Kidney (tissue), 14 donors: ENCODE data around the gene SLC25A27. TPM values are rescaled to one million over a fixed set of nuclear protein-coding genes. Genes with fewer than 3 reads are reported as not detected.

Experiments used
- DNase-seq, 5 donors: peaks; one replicate each; pipeline ENCODE4 v3.0.0-alpha.2; 2013 to 2020
- FAIRE-seq: peaks from 2 replicates; lab custom pipeline; 2012; peaks lifted over from hg19 to GRCh38; lab: Jason Lieb, UNC
- H3K27ac ChIP-seq, 2 donors: one replicate each; pipeline ENCODE4 v1.7.0; 2013; ENCODE audit warnings: low read depth in 2 of 2, low read length in 2 of 2, inconsistent platforms in 1 of 2
- H3K27me3 ChIP-seq: one replicate; pipeline ENCODE4 v1.7.1; 2013; ENCODE audit warnings: low read length, inconsistent platforms; ENCODE audit not compliant: control insufficient read depth, insufficient read depth
- H3K36me3 ChIP-seq, 3 donors: one replicate each; pipeline versions ENCODE4 v1.7.0 to v1.7.1; 2013; ENCODE audit warnings: low read length in 3 of 3, control low read depth in 1 of 3, inconsistent platforms in 1 of 3; ENCODE audit not compliant: insufficient read depth in 3 of 3, control insufficient read depth in 2 of 3
- H3K4me1 ChIP-seq, 3 donors: one replicate each; pipeline versions ENCODE4 v1.7.0 to v1.7.1; 2013; ENCODE audit warnings: low read length in 3 of 3, inconsistent platforms in 1 of 3, low read depth in 1 of 3; ENCODE audit not compliant: control insufficient read depth in 2 of 3, insufficient read depth in 2 of 3
- H3K4me3 ChIP-seq, 3 donors: one replicate each; pipeline versions ENCODE4 v1.7.0 to v1.8.1; 2013; ENCODE audit warnings: low read length in 3 of 3, control low read depth in 1 of 3, inconsistent platforms in 1 of 3
- H3K9ac ChIP-seq, 3 donors: one replicate each; pipeline versions ENCODE4 v1.7.0 to v1.7.1; 2013; ENCODE audit warnings: low read length in 3 of 3, control low read depth in 1 of 3, inconsistent platforms in 1 of 3
- H3K9me3 ChIP-seq, 3 donors: one replicate each; pipeline versions ENCODE4 v1.7.0 to v1.7.1; 2013; ENCODE audit warnings: low read length in 3 of 3, control low read depth in 1 of 3, inconsistent platforms in 1 of 3; ENCODE audit not compliant: control insufficient read depth in 2 of 3, insufficient read depth in 1 of 3
- CTCF ChIP-seq: IDR thresholded peaks from 3 replicates; pipeline ENCODE4 v1.5.1; 2012; ENCODE audit warnings: mild to moderate bottlenecking, moderate library complexity, borderline replicate concordance; ENCODE audit not compliant: insufficient read depth; ENCODE audit errors: extremely low read depth
- intact Hi-C: fragments of 100-400 bp; cut with DNase I; formaldehyde crosslinking; loops from one replicate; pipeline ENCODE4 v1.11.1; 2022
- polyA plus RNA-seq: library from polyadenylated mRNA; stranded (reverse); fragments of 350-450 nt; fragmentation: Illumina TruSeq; extraction: RNeasy Lipid Tissue Mini Kit (QIAGEN cat#74804); gene quantifications from one replicate; pipeline ENCODE4 v1.2.3, GENCODE V29; 2014; ENCODE audit warnings: low read depth, low replicate concordance; ENCODE audit not compliant: insufficient read depth
- total RNA-seq: library from RNA; stranded (reverse); fragmentation: NEBNext Ultra II Directional; extraction: Animal tissue kit (Norgen Biotek cat#: 25700); gene quantifications from one replicate; pipeline ENCODE4 v1.2.1, GENCODE V29; 2021
- donor health status: control.
- donor health status: control.
- donor health status: control.
- donor health status: control.
- donor health status: control.
- donor health status: DM: yes; HTN: yes; CAD: no.
- donor health status: Normal renal cell carcinoma (clear cell type).

The SLC25A27 gene
- total and polyA plus RNA-seq, 2 donors from 2014 or later = 19.1 to 22.6 TPM

GRCh38 chr6:46628976-46629375, 23.8 kb upstream of the SLC25A27 start:
- FAIRE-seq = no peak
- no peaks in the 10 kb centered on the region for H3K4me1 ChIP-seq
- no peak for DNase-seq
- H3K27me3 ChIP-seq = no peaks in the 10 kb centered on the region
- TF ChIP-seq CTCF = no peak
- H3K27ac ChIP-seq = no peak overlapping the region
- H3K9me3 ChIP-seq = no peaks in the 10 kb centered on the region
- H3K4me3 ChIP-seq = no peak overlapping the region
- no peak overlapping the region for H3K9ac ChIP-seq
- H3K36me3 ChIP-seq = no peaks in the 10 kb centered on the region
- intact Hi-C loops = no loop called here

GRCh38 chr6:46629691-46630090, 23.1 kb upstream of the SLC25A27 start:
- DNase-seq = no peak
- H3K27me3 ChIP-seq = no peaks in the 10 kb centered on the region
- H3K9ac ChIP-seq = no peak overlapping the region
- intact Hi-C loops = no loop called here
- FAIRE-seq = no peak
- no peak overlapping the region for H3K4me3 ChIP-seq
- no peaks in the 10 kb centered on the region for H3K36me3 ChIP-seq
- no peak overlapping the region for H3K27ac ChIP-seq
- no peaks in the 10 kb centered on the region for H3K4me1 ChIP-seq
- no peak for TF ChIP-seq CTCF
- no peaks in the 10 kb centered on the region for H3K9me3 ChIP-seq

- no peak for TF ChIP-seq CTCF
- Histone ChIP-seq H3K27me3 (no peaks in the 10 kb centered on the region), H3K4me3 (no peak overlapping the region), H3K36me3 (no peaks in the 10 kb centered on the region), H3K9ac (no peak overlapping the region), H3K4me1 (no peaks in the 10 kb centered on the region), H3K9me3 (no peaks in the 10 kb centered on the region), H3K27ac (no peak overlapping the region)
- FAIRE-seq (no peak), DNase-seq (no peak)
- intact Hi-C loops = no loop called here
Measured at GRCh38 chr6:46632053-46632452, 20.7 kb upstream of the SLC25A27 start.

GRCh38 chr6:46635462-46635861, 17.3 kb upstream of the SLC25A27 start:
- Histone ChIP-seq H3K9me3 (no peaks in the 10 kb centered on the region), H3K27ac (no peak overlapping the region), H3K27me3 (no peaks in the 10 kb centered on the region), H3K4me3 (no peak overlapping the region), H3K4me1 (no peaks in the 10 kb centered on the region), H3K9ac (no peak overlapping the region), H3K36me3 (no peaks in the 10 kb centered on the region)
- FAIRE-seq = no peak
- no peak for DNase-seq
- TF ChIP-seq CTCF = no peak
- intact Hi-C loops = no loop called here
